Measurements from ENCODE around the gene ITPR2.

DNA sequence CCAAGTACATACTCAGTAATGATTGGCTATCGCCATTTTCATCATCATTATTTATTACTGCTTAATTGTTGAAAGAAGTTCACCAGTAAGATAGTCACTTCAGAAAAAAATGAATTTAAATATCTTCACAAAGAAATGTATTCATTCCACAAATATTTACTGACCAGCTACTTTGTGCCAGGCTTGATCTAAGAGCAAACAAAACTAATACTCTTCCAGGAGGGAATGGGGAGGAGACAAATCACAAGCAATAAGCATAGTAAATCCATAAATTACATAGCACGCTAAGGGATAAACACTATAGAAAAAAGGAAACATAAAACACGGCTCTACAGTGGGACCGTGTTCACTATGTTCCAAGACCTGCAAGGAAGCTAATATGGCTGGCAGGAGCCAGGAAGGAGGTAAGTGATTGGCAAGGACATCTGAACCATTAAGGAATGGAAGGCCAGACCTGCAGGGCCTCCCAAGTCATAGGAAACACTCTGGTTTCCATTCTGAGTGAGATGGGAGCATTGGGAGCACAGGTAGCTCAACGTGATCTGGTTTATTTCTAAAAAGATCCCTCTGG lies 27.5 kb downstream of the ITPR2 start:
- TF ChIP-seq, protein P1, sequence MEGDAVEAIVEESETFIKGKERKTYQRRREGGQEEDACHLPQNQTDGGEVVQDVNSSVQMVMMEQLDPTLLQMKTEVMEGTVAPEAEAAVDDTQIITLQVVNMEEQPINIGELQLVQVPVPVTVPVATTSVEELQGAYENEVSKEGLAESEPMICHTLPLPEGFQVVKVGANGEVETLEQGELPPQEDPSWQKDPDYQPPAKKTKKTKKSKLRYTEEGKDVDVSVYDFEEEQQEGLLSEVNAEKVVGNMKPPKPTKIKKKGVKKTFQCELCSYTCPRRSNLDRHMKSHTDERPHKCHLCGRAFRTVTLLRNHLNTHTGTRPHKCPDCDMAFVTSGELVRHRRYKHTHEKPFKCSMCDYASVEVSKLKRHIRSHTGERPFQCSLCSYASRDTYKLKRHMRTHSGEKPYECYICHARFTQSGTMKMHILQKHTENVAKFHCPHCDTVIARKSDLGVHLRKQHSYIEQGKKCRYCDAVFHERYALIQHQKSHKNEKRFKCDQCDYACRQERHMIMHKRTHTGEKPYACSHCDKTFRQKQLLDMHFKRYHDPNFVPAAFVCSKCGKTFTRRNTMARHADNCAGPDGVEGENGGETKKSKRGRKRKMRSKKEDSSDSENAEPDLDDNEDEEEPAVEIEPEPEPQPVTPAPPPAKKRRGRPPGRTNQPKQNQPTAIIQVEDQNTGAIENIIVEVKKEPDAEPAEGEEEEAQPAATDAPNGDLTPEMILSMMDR (conservative IDR thresholded peaks at IDR 0.05; ENCODE audit: low read length), result no peak
- TF ChIP-seq EZH2phosphoT487 (IDR thresholded peaks at IDR 0.05; ENCODE audit: borderline replicate concordance, low read depth, low read length), result no peak
